ENCODE measurements around the gene FUT4. TPM values are rescaled to one million over a fixed set of nuclear protein-coding genes. Genes with fewer than 3 reads are reported as not detected.
A peak's percentile ranks its signal among the peaks of the same experiment; 100 is the strongest.

The FUT4 gene
- total and polyA plus RNA-seq, 2 experiments from 2014 or later = 5.9 to 13.9 TPM

DNA sequence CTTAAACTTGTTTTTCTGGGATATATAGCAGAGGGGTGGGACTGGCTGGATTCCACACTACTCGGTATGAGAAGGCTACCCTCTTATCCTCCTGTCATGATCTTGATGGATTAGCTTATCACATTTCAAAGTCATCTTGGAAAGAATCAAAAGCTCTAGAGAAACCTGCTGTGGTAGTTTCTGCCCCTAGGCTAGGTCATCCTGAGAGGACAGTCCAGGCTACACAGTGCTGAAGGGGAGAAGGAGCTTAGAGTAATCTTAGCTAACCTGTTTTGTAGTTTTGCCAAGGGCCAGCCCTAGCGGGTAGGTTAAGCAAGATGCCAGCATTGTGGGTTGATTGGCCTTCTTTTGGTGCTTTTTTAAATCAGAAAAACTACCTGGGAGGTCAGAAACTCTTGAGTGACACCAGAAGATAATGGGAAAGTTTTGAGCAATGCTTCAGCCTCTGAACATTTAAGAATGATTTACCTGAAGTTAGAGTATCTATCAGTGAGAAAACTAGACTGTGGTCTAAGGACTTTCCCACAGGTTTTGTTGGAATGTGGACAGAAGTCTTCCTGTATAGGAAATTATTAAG lies 44.7 kb downstream of the FUT4 start:
- Histone ChIP-seq H3K4me1 (ENCODE audit: insufficient read depth) (peaks cover 11% of the 10 kb centered on the region), H3K9me2 (replicated peaks; ENCODE audit: insufficient read depth) (no peaks in the 10 kb centered on the region), H3K36me3 (replicated peaks; ENCODE audit: insufficient read depth, low read depth) (no peaks in the 10 kb centered on the region), H3K4me2 (no peak overlapping the region), H4K20me1 (ENCODE audit: insufficient read depth, poor library complexity, severe bottlenecking) (no peaks in the 10 kb centered on the region), H3K79me2 (no peaks in the 10 kb centered on the region), H2AFZ (no peak overlapping the region), H3K4me3 (no peak overlapping the region), H3K27me3 (no peaks in the 10 kb centered on the region), H3K9me3 (ENCODE audit: low read depth) (no peaks in the 10 kb centered on the region), H3K27ac (no peak overlapping the region)
- WGBS (ENCODE audit: low lambda C conversion rate, missing lambda C conversion rate) = 42% methylated on average over 2 of the region's 2 CpGs
- TF ChIP-seq EZH2 (IDR thresholded peaks at IDR 0.05; ENCODE audit: borderline replicate concordance) (no peak), EZH2phosphoT487 (IDR thresholded peaks at IDR 0.05; ENCODE audit: low read depth, severe bottlenecking, unreplicated experiment) (no peak)
- TF ChIP-seq, protein P1, sequence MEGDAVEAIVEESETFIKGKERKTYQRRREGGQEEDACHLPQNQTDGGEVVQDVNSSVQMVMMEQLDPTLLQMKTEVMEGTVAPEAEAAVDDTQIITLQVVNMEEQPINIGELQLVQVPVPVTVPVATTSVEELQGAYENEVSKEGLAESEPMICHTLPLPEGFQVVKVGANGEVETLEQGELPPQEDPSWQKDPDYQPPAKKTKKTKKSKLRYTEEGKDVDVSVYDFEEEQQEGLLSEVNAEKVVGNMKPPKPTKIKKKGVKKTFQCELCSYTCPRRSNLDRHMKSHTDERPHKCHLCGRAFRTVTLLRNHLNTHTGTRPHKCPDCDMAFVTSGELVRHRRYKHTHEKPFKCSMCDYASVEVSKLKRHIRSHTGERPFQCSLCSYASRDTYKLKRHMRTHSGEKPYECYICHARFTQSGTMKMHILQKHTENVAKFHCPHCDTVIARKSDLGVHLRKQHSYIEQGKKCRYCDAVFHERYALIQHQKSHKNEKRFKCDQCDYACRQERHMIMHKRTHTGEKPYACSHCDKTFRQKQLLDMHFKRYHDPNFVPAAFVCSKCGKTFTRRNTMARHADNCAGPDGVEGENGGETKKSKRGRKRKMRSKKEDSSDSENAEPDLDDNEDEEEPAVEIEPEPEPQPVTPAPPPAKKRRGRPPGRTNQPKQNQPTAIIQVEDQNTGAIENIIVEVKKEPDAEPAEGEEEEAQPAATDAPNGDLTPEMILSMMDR (IDR thresholded peaks at IDR 0.05; ENCODE audit: poor library complexity) = no peak
- DNase-seq (ENCODE audit: low spot score) = peak; percentile 13

DNA sequence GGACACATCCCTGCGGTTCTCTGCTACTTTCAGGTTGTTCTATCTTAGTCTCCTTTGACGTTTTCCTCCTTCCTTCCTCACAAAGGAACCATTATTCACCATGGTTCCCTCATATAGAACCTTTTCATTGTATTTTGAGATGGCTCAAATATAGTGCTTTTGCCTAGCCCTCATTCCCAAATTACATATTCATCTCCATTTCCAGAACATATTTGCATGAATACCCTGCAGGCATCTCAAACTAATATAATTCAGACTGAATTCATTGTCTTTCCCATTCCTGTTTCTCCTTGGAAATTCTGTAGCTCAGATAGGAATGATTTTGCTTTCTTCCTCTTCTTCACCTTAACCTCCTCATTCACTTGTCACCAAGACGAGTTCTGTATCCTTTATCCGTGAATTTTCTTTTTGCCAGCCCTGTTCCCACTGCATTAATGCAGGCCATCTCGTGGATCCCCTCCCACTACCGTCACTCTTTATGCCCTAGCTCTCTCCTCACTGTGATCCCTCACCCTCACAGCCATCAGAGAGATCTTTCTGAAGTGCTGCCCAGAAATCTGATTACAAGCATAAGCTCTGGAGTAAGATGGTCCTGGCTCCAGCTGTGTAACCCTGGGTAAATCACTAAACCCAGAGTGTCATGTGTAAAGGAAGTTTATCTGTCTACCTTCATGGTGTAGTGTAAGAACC lies 46.8 kb downstream of the FUT4 start:
- H3K4me2 ChIP-seq = no peak overlapping the region
- TF ChIP-seq, protein P1 (IDR thresholded peaks at IDR 0.05; ENCODE audit: poor library complexity) = no peak
- TF ChIP-seq EZH2phosphoT487 (IDR thresholded peaks at IDR 0.05; ENCODE audit: low read depth, severe bottlenecking, unreplicated experiment) (no peak), EZH2 (IDR thresholded peaks at IDR 0.05; ENCODE audit: borderline replicate concordance) (no peak)
- H3K27me3 ChIP-seq = no peaks in the 10 kb centered on the region
- H3K36me3 ChIP-seq (replicated peaks; ENCODE audit: insufficient read depth, low read depth) = no peaks in the 10 kb centered on the region
- no peaks in the 10 kb centered on the region for H3K79me2 ChIP-seq
- no peak overlapping the region for H3K27ac ChIP-seq
- H4K20me1 ChIP-seq (ENCODE audit: insufficient read depth, poor library complexity, severe bottlenecking) = no peaks in the 10 kb centered on the region
- H3K9me2 ChIP-seq (replicated peaks; ENCODE audit: insufficient read depth) = no peaks in the 10 kb centered on the region
- WGBS (ENCODE audit: low lambda C conversion rate, missing lambda C conversion rate) = 80% methylated on average over 6 of the region's 6 CpGs
- H2AFZ ChIP-seq = no peak overlapping the region
- H3K4me1 ChIP-seq (ENCODE audit: insufficient read depth) = peaks cover 11% of the 10 kb centered on the region
- no peak overlapping the region for H3K4me3 ChIP-seq
- no peaks in the 10 kb centered on the region for H3K9me3 ChIP-seq (ENCODE audit: low read depth)
- DNase-seq (ENCODE audit: low spot score) = no peak

DNA sequence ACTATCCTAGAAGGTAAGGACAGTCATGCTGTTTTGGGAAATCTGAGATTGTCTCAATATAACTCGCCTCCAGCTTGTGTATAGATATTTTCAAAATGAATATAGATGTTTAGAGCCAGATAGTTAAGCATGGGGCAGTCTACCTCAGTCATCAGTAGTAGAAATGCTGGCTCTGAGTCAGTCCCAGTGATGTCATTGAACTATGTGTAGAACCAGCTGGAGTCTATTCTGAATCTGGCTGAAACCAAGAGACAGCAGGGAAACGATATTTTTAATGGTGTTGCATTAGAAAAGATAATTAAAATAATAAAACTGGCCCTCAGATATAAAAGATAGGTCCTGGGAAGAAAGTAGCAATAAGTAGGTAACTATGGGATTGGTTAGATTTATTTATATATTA lies 49.3 kb downstream of the FUT4 start:
- no peak overlapping the region for H3K4me3 ChIP-seq
- H4K20me1 ChIP-seq (ENCODE audit: insufficient read depth, poor library complexity, severe bottlenecking) = no peaks in the 10 kb centered on the region
- WGBS (ENCODE audit: low lambda C conversion rate, missing lambda C conversion rate) = 85% methylated on average over 2 of the region's 2 CpGs
- H2AFZ ChIP-seq = no peak overlapping the region
- H3K27ac ChIP-seq = no peak overlapping the region
- no peaks in the 10 kb centered on the region for H3K9me3 ChIP-seq (ENCODE audit: low read depth)
- no peak overlapping the region for H3K4me2 ChIP-seq
- H3K4me1 ChIP-seq (ENCODE audit: insufficient read depth) = no peaks in the 10 kb centered on the region
- TF ChIP-seq EZH2 (IDR thresholded peaks at IDR 0.05; ENCODE audit: borderline replicate concordance) (no peak), EZH2phosphoT487 (IDR thresholded peaks at IDR 0.05; ENCODE audit: low read depth, severe bottlenecking, unreplicated experiment) (no peak)
- TF ChIP-seq, protein P1 (IDR thresholded peaks at IDR 0.05; ENCODE audit: poor library complexity) = no peak
- no peak for DNase-seq (ENCODE audit: low spot score)
- no peaks in the 10 kb centered on the region for H3K79me2 ChIP-seq
- H3K9me2 ChIP-seq (replicated peaks; ENCODE audit: insufficient read depth) = no peaks in the 10 kb centered on the region
- H3K36me3 ChIP-seq (replicated peaks; ENCODE audit: insufficient read depth, low read depth) = no peaks in the 10 kb centered on the region
- H3K27me3 ChIP-seq = no peaks in the 10 kb centered on the region
